NCI-H510A treated with DMSO at 0.1 percent for 48 hours (cell line): Measurements from ENCODE around the gene ODF4.
"Not testable (repeated sequence)": the region's sequence is repeated elsewhere in the genome, so short reads cannot be mapped to it uniquely, and the experiment has no call there.

Experiments used
- DNase-seq: peaks from one replicate; lab custom pipeline; 2025; lab: John Stamatoyannopoulos, UW

ODF4 gene

GRCh38 chr17:8326511-8327302, 12.9 kb upstream of the ODF4 start:
- DNase-seq: no peak

DNA sequence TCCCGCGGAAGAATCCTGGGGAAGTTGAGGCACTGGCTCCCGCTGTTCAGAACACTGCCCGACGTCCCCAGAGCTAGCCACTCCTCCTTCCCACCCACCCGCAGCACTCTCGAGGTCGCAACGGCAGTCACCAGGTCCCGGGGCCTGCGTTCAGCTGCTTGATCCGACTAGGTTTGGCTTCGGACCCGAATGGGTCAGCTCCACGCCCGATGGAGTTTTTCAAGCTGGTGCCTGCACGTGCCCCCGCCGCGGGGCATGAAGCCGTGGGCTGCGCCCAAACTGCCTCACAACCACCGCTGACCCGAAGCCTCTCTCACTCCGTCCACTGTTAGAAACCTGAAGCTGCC, 12.4 kb upstream of the ODF4 start:
- no peak for DNase-seq

- no peak for DNase-seq
These were observed 7.5 kb upstream of the ODF4 start for GRCh38 chr17:8332128-8332527.

DNA sequence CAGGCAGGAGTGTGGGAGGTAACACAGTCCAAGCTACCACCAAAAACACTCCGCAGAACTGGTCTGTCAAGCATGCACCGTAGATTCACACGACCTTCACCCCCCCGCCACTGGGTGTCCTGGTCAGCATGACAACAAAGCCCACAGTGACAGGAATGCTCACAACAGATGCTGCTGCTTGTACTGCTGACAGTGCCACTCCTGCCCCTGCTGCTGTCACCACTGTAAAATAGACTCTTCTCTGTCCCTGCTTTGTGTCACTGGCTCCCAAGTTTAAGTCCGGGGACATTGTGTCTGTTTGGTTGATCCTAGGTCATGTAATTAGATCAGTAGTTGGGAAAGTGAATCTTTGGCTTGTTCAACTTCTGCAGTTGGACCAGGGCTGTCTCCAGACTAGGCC, 7.0 kb upstream of the ODF4 start:
- DNase-seq: no peak

GRCh38 chr17:8333281-8333680, 6.4 kb upstream of the ODF4 start:
- DNase-seq: no peak

- no peak for DNase-seq
These were observed 1.6 kb upstream of the ODF4 start for GRCh38 chr17:8337802-8338752.

- DNase-seq: no peak
These were observed 893 bp upstream of the ODF4 start for GRCh38 chr17:8338753-8339140.

- no peak for DNase-seq
These were observed 1.8 kb downstream of the ODF4 start for GRCh38 chr17:8341456-8341855.

- no peak for DNase-seq
These were observed 5.5 kb downstream of the ODF4 start for GRCh38 chr17:8345052-8345690.

DNA sequence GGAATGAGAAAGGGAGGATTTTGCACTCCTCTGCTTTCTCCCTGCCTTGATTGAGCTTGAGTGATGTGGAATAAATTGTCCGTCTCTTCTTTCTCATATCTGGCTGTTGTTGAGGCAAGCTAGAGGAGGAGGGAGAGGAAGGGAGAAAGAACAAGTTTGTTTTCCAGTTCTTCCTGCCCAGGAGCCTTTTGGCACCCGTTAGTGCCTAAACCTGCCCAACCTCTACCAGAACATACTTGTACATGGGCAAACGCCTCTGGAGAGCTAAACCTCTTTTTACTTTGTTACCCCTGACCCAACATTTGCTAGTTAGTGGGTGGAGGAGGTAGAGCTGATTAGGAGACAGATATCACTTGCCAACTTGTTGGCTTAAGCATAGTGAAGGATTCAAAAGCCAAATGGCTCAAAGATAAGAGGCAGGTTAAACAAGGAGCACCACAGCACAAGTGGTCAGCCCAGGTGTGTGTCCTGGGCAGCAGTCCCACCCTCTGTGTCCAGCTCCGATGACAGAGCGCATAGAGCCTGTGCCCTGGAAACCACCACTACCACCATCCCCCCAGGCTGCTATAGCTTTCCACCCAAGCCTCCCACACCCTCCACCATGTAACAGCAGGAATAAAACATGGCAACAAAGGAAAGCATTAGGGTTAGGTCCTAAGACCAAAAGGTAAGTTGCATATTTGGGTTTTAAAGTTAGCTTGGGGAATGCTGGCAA, 6.5 kb downstream of the ODF4 start:
- no peak for DNase-seq

GRCh38 chr17:8347001-8347400, 7.4 kb downstream of the ODF4 start:
- not testable (repeated sequence) for DNase-seq

DNA sequence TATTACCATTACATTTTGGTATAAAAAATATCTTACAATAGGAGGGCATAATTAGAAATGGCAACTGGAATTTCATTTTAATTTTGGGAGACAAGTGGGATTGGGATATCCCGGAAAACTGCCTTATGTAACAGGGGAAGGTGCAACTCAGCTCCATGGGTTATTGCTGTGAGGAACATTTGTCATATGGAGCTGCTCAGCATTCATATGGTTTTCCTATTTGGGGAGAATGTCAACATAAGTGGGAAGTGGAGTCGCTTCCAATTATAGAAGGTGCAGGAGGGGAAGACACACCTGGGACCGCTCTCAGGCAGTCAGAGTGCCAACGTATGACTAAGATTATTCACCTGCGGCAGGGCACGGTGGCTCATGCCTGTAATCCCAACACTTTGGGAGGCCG, 10.7 kb downstream of the ODF4 start:
- no peak for DNase-seq

- no peak for DNase-seq
These were observed 14.1 kb downstream of the ODF4 start for GRCh38 chr17:8353736-8354135.

DNA sequence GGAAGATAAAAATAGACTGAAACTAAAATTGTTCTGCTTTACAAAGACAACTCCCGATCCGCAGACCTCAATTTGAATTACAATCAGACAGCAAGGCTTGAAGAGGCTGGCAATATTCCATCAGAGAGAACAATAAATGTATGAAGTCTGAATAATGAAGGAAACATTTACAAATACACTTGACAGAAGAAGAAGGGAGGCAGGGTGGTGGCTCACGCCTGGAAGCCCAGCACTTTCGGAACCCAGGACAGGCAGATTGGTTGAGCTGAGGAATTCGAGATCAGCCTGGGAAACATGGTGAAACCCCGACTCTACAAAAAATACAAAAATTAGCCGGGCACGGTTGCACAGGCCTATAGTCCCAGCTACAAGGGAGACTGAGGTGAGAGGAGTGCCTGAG, 14.6 kb downstream of the ODF4 start:
- no peak for DNase-seq

GRCh38 chr17:8357910-8358309, 18.3 kb downstream of the ODF4 start:
- no peak for DNase-seq

- no peak for DNase-seq
These were observed 20.1 kb downstream of the ODF4 start for GRCh38 chr17:8359769-8360168.

DNA sequence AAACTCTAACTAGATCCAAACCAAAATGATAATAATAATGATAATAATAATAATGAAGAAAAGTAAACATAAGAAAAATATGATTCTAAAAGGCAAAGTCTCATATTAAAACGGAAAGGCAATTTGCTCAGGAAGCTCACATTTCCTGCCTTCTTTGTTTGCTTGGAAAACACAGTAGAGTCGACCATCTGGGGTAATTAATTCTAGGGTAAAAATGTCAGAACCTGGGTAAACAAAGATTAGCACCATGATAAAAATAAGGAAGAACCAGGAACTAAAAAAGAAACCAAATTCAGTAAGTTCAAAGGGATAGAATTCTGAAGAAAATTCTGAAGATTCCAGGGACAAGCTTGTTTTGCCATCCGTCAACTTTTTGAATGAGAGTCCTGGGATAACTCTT, 20.6 kb downstream of the ODF4 start:
- DNase-seq: no peak

- DNase-seq: no peak
These were observed 21.1 kb downstream of the ODF4 start for GRCh38 chr17:8360751-8361150.

- no peak for DNase-seq
These were observed 23.2 kb downstream of the ODF4 start for GRCh38 chr17:8362651-8363332.

DNA sequence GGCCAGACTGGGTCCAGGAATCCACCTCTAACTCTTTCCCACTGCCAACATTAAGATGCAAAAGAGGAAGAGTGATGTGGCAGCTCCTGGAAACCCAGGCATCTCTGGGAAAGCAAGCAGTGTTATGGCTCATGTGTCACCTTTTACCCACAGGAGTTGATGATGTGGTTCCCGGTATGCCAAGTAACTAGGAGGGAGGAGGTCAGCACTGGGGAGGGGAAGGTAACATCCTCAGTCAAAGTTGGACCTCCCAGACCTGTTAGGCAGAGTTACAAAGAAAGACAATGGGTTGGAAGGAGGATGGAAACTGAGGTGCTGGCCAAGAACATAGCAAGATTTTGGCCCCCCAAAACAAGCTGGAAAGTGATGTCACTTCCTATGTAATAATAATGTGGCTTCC, 25.5 kb downstream of the ODF4 start:
- no peak for DNase-seq

DNA sequence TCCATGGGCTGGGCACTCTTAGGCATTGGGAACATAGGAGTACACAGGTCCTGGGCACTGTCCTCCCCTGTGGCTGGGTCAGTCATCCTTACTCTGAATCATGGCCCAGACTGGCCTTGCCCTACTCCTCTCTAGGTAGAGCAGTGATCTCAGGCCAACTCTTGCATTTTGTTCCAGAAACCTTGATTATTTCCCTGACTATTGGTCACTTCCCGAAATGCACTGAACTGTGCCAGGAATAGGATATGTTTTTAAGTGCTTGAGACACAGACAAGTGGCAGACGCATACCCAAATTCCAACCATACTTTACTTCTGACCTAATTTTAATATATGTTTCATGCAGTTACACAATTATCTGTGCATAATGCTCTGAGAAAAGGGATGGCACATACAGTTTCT, 26.6 kb downstream of the ODF4 start:
- DNase-seq: no peak

DNA sequence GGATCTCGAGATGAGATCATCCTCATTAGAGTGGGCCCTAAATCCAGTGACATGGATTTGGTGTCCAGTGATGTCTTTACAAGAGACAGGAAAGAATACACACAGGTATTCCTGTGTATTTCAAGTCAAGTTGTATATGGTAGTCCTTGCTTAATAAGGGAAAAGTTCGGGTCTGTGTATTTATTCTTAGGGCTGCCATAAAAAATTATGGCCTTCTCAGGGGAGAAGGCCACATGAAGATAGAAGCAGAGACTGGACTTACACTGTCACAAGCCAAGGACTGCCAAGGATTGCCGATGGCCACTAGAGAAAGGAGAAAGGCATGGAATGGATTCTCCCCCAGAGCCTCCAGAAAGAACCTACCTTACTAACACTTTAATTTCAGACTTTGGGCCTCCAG, 28.6 kb downstream of the ODF4 start:
- DNase-seq: no peak
